H9 (cell line): ENCODE measurements around the gene ATXN7. TPM values are rescaled to one million over a fixed set of nuclear protein-coding genes. Genes with fewer than 3 reads are reported as not detected.

Experiments used
- DNase-seq: peaks from one replicate; pipeline ENCODE4 v3.0.0-alpha.2; 2017
- H2AFZ ChIP-seq: one replicate; pipeline ENCODE4 v1.6.1; 2013; ENCODE audit warnings: mild to moderate bottlenecking, low read length, control low read depth, moderate library complexity
- H2AK5ac ChIP-seq: 2 replicates; pipeline ENCODE4 v1.6.1; 2013; ENCODE audit warnings: low read length, control low read depth, mixed read lengths; ENCODE audit not compliant: insufficient read length
- H2BK120ac ChIP-seq: one replicate; pipeline ENCODE4 v1.6.1; 2013; ENCODE audit warnings: low read depth, mild to moderate bottlenecking, low read length, control low read depth, inconsistent platforms; ENCODE audit not compliant: poor library complexity, severe bottlenecking
- H2BK12ac ChIP-seq: 2 replicates; pipeline ENCODE4 v1.6.1; 2013; ENCODE audit warnings: low read length, control low read depth, mixed read lengths, low read depth; ENCODE audit not compliant: insufficient read length
- H2BK15ac ChIP-seq: 2 replicates; pipeline ENCODE4 v1.6.1; 2013; ENCODE audit warnings: low read depth, low read length, control low read depth
- H2BK20ac ChIP-seq: one replicate; pipeline ENCODE4 v1.6.1; 2013; ENCODE audit warnings: low read depth, mild to moderate bottlenecking, low read length, control low read depth, inconsistent platforms; ENCODE audit not compliant: poor library complexity, severe bottlenecking
- H2BK5ac ChIP-seq: 2 replicates; pipeline ENCODE4 v1.6.1; 2013; ENCODE audit warnings: low read length, control low read depth, mixed read lengths; ENCODE audit not compliant: insufficient read length
- H3K14ac ChIP-seq: 2 replicates; pipeline ENCODE4 v1.6.1; 2013; ENCODE audit warnings: low read length, control low read depth; ENCODE audit not compliant: insufficient read depth
- H3K18ac ChIP-seq: 2 replicates; pipeline ENCODE4 v1.6.1; 2013; ENCODE audit warnings: low read depth, mild to moderate bottlenecking, mixed read lengths, low read length, control low read depth; ENCODE audit not compliant: insufficient read length
- H3K23ac ChIP-seq: 2 replicates; pipeline ENCODE4 v1.6.1; 2013; ENCODE audit warnings: low read length, control low read depth, mixed read lengths, low read depth; ENCODE audit not compliant: insufficient read length
- H3K23me2 ChIP-seq: 2 replicates; pipeline ENCODE4 v1.6.1; 2013; ENCODE audit warnings: low read depth, mild to moderate bottlenecking, mixed read lengths, low read length, control low read depth; ENCODE audit not compliant: insufficient read length, poor library complexity, severe bottlenecking
- H3K27ac ChIP-seq: 2 replicates; pipeline ENCODE4 v1.5.1; 2013; ENCODE audit warnings: low read length, control low read depth, mixed read lengths, low read depth; ENCODE audit not compliant: insufficient read length
- H3K27me3 ChIP-seq: 2 replicates; pipeline ENCODE4 v1.6.1; 2013; ENCODE audit warnings: low read length, control low read depth, inconsistent platforms; ENCODE audit not compliant: insufficient read depth
- H3K4ac ChIP-seq: 2 replicates; pipeline ENCODE4 v1.6.1; 2013; ENCODE audit warnings: low read depth, mild to moderate bottlenecking, control low read depth, inconsistent platforms, low read length, moderate library complexity
- H3K4me1 ChIP-seq: 2 replicates; pipeline ENCODE4 v1.6.1; 2013; ENCODE audit warnings: low read length, control low read depth, inconsistent platforms; ENCODE audit not compliant: insufficient read depth
- H3K4me2 ChIP-seq: 2 replicates; pipeline ENCODE4 v1.6.1; 2013; ENCODE audit warnings: low read length, control low read depth, mixed read lengths; ENCODE audit not compliant: insufficient read length, insufficient read depth
- H3K56ac ChIP-seq: 2 replicates; pipeline ENCODE4 v1.6.1; 2013; ENCODE audit warnings: low read depth, mild to moderate bottlenecking, mixed read lengths, low read length, control low read depth; ENCODE audit not compliant: insufficient read length
- H3K79me1 ChIP-seq: 2 replicates; pipeline ENCODE4 v1.6.1; 2013; ENCODE audit warnings: low read depth, mild to moderate bottlenecking, moderate library complexity, low read length, control low read depth, inconsistent platforms; ENCODE audit not compliant: insufficient read depth, poor library complexity, severe bottlenecking
- H3K79me2 ChIP-seq: 2 replicates; pipeline ENCODE4 v1.6.1; 2013; ENCODE audit warnings: low read length, control low read depth, inconsistent platforms; ENCODE audit not compliant: insufficient read depth
- H3K9ac ChIP-seq: 2 replicates; pipeline ENCODE4 v1.6.1; 2013; ENCODE audit warnings: low read length, control low read depth, mixed read lengths; ENCODE audit not compliant: insufficient read length; ENCODE audit errors: extremely low read depth
- H3K9me3 ChIP-seq: one replicate; pipeline ENCODE4 v1.6.1; 2013; ENCODE audit warnings: low read depth, low read length, inconsistent platforms; ENCODE audit not compliant: control insufficient read depth
- H3T11ph ChIP-seq: one replicate; pipeline ENCODE4 v1.6.1; 2013; ENCODE audit warnings: mild to moderate bottlenecking, low read length, control low read depth, inconsistent platforms
- H4K20me1 ChIP-seq: one replicate; pipeline ENCODE4 v1.6.1; 2013; ENCODE audit not compliant: control insufficient read depth, insufficient read length, insufficient read depth
- H4K5ac ChIP-seq: 2 replicates; pipeline ENCODE4 v1.6.1; 2013; ENCODE audit warnings: low read depth, mild to moderate bottlenecking, mixed read lengths, low read length, control low read depth; ENCODE audit not compliant: insufficient read length
- H4K8ac ChIP-seq: replicated peaks from 2 replicates; pipeline ENCODE4 v1.6.1; 2013; ENCODE audit warnings: low read length, control low read depth, mixed read lengths, low read depth; ENCODE audit not compliant: insufficient read length
- H4K91ac ChIP-seq: 2 replicates; pipeline ENCODE4 v1.6.1; 2013; ENCODE audit warnings: low read depth, mild to moderate bottlenecking, moderate library complexity, mixed read lengths, low read length, control low read depth; ENCODE audit not compliant: insufficient read length
- H3K27ac Mint-ChIP-seq, 3 experiments: 2 replicates in 2 of 3; 3 replicates in 1 of 3; pipeline ENCODE4 v1.8.0; 2020 to 2021; ENCODE audit warnings: mixed read lengths in 3 of 3, mild to moderate bottlenecking in 1 of 3, moderate library complexity in 1 of 3
- H3K27me3 Mint-ChIP-seq: 2 replicates; pipeline ENCODE4 v1.8.0; 2021; ENCODE audit warnings: low read depth, mild to moderate bottlenecking, moderate library complexity, mixed read lengths
- H3K36me3 Mint-ChIP-seq, 3 experiments: 2 replicates in 2 of 3; 3 replicates in 1 of 3; pipeline ENCODE4 v1.8.0; 2020 to 2021; ENCODE audit warnings: low read depth in 3 of 3, mixed read lengths in 3 of 3; ENCODE audit not compliant: insufficient read depth in 1 of 3
- H3K4me1 Mint-ChIP-seq, 2 experiments: 2 replicates each; pipeline ENCODE4 v1.8.0; 2020; ENCODE audit warnings: mixed read lengths in 2 of 2
- H3K4me3 Mint-ChIP-seq, 2 experiments: 2 replicates in 1 of 2; 3 replicates in 1 of 2; pipeline ENCODE4 v1.8.0; 2020 to 2021; ENCODE audit warnings: mild to moderate bottlenecking in 2 of 2, mixed read lengths in 2 of 2, moderate library complexity in 1 of 2
- H3K9me3 Mint-ChIP-seq, 2 experiments: 2 replicates in 1 of 2; 3 replicates in 1 of 2; pipeline ENCODE4 v1.8.0; 2020; ENCODE audit warnings: mild to moderate bottlenecking in 2 of 2, mixed read lengths in 2 of 2, moderate library complexity in 1 of 2
- CTCF ChIP-seq: fragments of 200-600 bp; sonication (generic); conservative IDR thresholded peaks from 3 replicates; pipeline ENCODE4 v1.8.0; 2021; ENCODE audit warnings: antibody characterized with exemption, mild to moderate bottlenecking
- WGBS: extraction: QIAGEN DNeasy Blood & Tissue Kit; methylation state at CpG from one replicate; pipeline ENCODE4 v1.1.7; 2013; ENCODE audit warnings: missing lambda C conversion rate, low lambda C conversion rate, mixed read lengths; ENCODE audit not compliant: insufficient read length; ENCODE audit errors: extremely low coverage; 5-methylcytosine and 5-hydroxymethylcytosine counted together
- total RNA-seq: library from RNA; stranded (reverse); gene quantifications from 2 replicates; pipeline ENCODE4 v1.2.1, GENCODE V29; 2021

Gene ATXN7
- total RNA-seq, 1 experiment from 2014 or later: 21.5 TPM

GRCh38 chr3:64008017-64008416 is 144.3 kb downstream of the ATXN7 start:
- Mint-ChIP-seq H3K4me1 (no peaks in the 10 kb centered on the region), H3K27ac (no peak overlapping the region), H3K27me3 (no peaks in the 10 kb centered on the region), H3K36me3 (peaks cover 18 to 51% (median 29%) of the 10 kb centered on the region in 3 experiments), H3K4me3 (no peak overlapping the region), H3K9me3 (no peaks in the 10 kb centered on the region)
- Histone ChIP-seq H4K91ac (no peak overlapping the region), H4K5ac (no peak overlapping the region), H2BK20ac (no peak overlapping the region), H3K27ac (no peak overlapping the region), H3K14ac (no peak overlapping the region), H3K79me2 (no peaks in the 10 kb centered on the region), H2BK15ac (no peak overlapping the region), H3K27me3 (no peaks in the 10 kb centered on the region), H3K9ac (no peak overlapping the region), H3K4me2 (no peak overlapping the region), H3K56ac (no peak overlapping the region), H2BK120ac (no peak overlapping the region), H2AK5ac (no peak overlapping the region), H3T11ph (no peak overlapping the region), H3K18ac (no peak overlapping the region), H3K9me3 (no peaks in the 10 kb centered on the region), H2BK12ac (no peak overlapping the region), H4K20me1 (no peaks in the 10 kb centered on the region), H2AFZ (no peak overlapping the region), H3K79me1 (no peaks in the 10 kb centered on the region), H3K4me1 (no peaks in the 10 kb centered on the region), H2BK5ac (no peak overlapping the region), H3K23ac (no peak overlapping the region), H3K23me2 (no peaks in the 10 kb centered on the region), H3K4ac (no peak overlapping the region), H4K8ac (no peak overlapping the region)
- WGBS: no CpG with 5 or more reads among the region's 2 CpGs
- no peak for TF ChIP-seq CTCF
- no peak for DNase-seq
